HepG2 (cell line): Measurements from ENCODE around the gene PPP1R12C. TPM values are rescaled to one million over a fixed set of nuclear protein-coding genes. Genes with fewer than 3 reads are reported as not detected.

ENCODE experiments used
- ATAC-seq: fragments of 200-7000 bp; cut with Tn5 transposase; 3 replicates; pipeline ENCODE4 v1.9.1; 2020; ENCODE audit warnings: mild to moderate bottlenecking, moderate library complexity
- BruUV-seq: library from RNA; stranded (reverse); fragments of 400-500 nt; replicated peaks from 2 replicates; lab custom pipeline; 2021; lab: Mats Ljungman, UMichigan
- CTCF ChIA-PET: fragments of 300-600 bp; formaldehyde crosslinking; extraction: SDS; loops from one replicate; lab custom pipeline; 2021; ENCODE audit warnings: low total read pairs, inconsistent platforms, low intra/inter-chr PET ratio; lab: Yijun Ruan, JAX
- POLR2A ChIA-PET: fragments of 350-600 bp; sonication (Branson Sonifier 250); formaldehyde crosslinking; loops from one replicate; lab custom pipeline; 2020; ENCODE audit warnings: antibody characterized with exemption, inconsistent platforms; lab: Yijun Ruan, JAX
- DNase-seq: peaks from one replicate; pipeline ENCODE4 v3.0.0-alpha.2; 2015; ENCODE audit warnings: low spot score
- FAIRE-seq: peaks from 3 replicates; lab custom pipeline; 2011; peaks lifted over from hg19 to GRCh38; lab: Jason Lieb, UNC
- H2AFZ ChIP-seq: one replicate; pipeline ENCODE4 v1.6.1; 2011; ENCODE audit warnings: low read length, inconsistent platforms
- H3K27ac ChIP-seq: fragments of 300-600 bp; 3 replicates; pipeline ENCODE4 v1.8.0; 2011; ENCODE audit warnings: mixed run types, mild to moderate bottlenecking, mixed read lengths, low read length, inconsistent platforms; ENCODE audit not compliant: insufficient read depth; ENCODE audit errors: extremely low read length
- H3K27me3 ChIP-seq, 2 experiments: fragments of 200-600 bp in 1 of 2; 2 replicates in 1 of 2; 3 replicates in 1 of 2; pipeline versions ENCODE4 v1.6.0 to v1.8.0; 2011; ENCODE audit warnings: low read length in 2 of 2, mild to moderate bottlenecking in 2 of 2, moderate library complexity in 2 of 2, inconsistent platforms in 1 of 2; ENCODE audit not compliant: insufficient read depth in 2 of 2, control insufficient read depth in 1 of 2
- H3K36me3 ChIP-seq, 2 experiments: fragments of 200-600 bp in 1 of 2; replicated peaks in 1 of 2; 2 replicates in 1 of 2; 3 replicates in 1 of 2; pipeline versions ENCODE4 v1.5.1 to v1.8.0; 2011; ENCODE audit warnings: low read length in 2 of 2, inconsistent platforms in 1 of 2; ENCODE audit not compliant: insufficient read depth in 2 of 2, control insufficient read depth in 1 of 2
- H3K4me1 ChIP-seq: 2 replicates; pipeline ENCODE4 v1.5.1; 2012; ENCODE audit warnings: low read length, inconsistent platforms; ENCODE audit not compliant: insufficient read depth
- H3K4me2 ChIP-seq: 2 replicates; pipeline ENCODE4 v1.6.0; 2011; ENCODE audit warnings: low read depth, low read length, inconsistent platforms
- H3K4me3 ChIP-seq, 3 experiments: fragments of 200-600 bp in 1 of 3; sonication (generic), shearing (Covaris generic) in 1 of 3; replicated peaks in 1 of 3; 2 replicates each; pipeline ENCODE4 v1.5.1; 2011 to 2016; ENCODE audit warnings: low read length in 3 of 3, inconsistent platforms in 2 of 3, low read depth in 2 of 3, mild to moderate bottlenecking in 2 of 3, control low read depth in 1 of 3, mixed read lengths in 1 of 3; ENCODE audit not compliant: insufficient read depth in 1 of 3
- H3K79me2 ChIP-seq: one replicate; pipeline ENCODE4 v1.6.1; 2011; ENCODE audit warnings: low read length, inconsistent platforms; ENCODE audit not compliant: insufficient read depth
- H3K9ac ChIP-seq: 2 replicates; pipeline ENCODE4 v1.6.0; 2011; ENCODE audit warnings: mild to moderate bottlenecking, low read depth, low read length, inconsistent platforms; ENCODE audit not compliant: insufficient read depth
- H3K9me3 ChIP-seq: 2 replicates; pipeline ENCODE4 v1.5.1; 2012; ENCODE audit warnings: mild to moderate bottlenecking, low read length
- H4K20me1 ChIP-seq: 2 replicates; pipeline ENCODE4 v1.6.0; 2011; ENCODE audit warnings: inconsistent platforms, mild to moderate bottlenecking, low read length, moderate library complexity; ENCODE audit not compliant: insufficient read depth
- FIP1L1 ChIP-seq: fragments of 200-400 bp; formaldehyde crosslinking; IDR thresholded peaks from 2 replicates; pipeline ENCODE4 v1.6.1; 2018; ENCODE audit warnings: low read depth, mild to moderate bottlenecking, low read length, moderate library complexity, borderline replicate concordance; ENCODE audit not compliant: insufficient read depth
- MEF2D ChIP-seq: sonication (generic); formaldehyde crosslinking; IDR thresholded peaks from 2 replicates; pipeline ENCODE4 v1.5.1; 2020; ENCODE audit warnings: mild to moderate bottlenecking, missing genetic modification reagents
- MEIS1 ChIP-seq: sonication (generic); formaldehyde crosslinking; IDR thresholded peaks from 2 replicates; pipeline ENCODE4 v1.9.0; 2021; ENCODE audit warnings: mild to moderate bottlenecking, missing genetic modification reagents, moderate library complexity, borderline replicate concordance
- MEIS2 ChIP-seq: sonication (generic); formaldehyde crosslinking; IDR thresholded peaks from 2 replicates; pipeline ENCODE4 v1.9.0; 2021; ENCODE audit warnings: mild to moderate bottlenecking, missing genetic modification reagents
- NFE2L1 ChIP-seq: sonication (generic); formaldehyde crosslinking; IDR thresholded peaks from 2 replicates; pipeline ENCODE4 v1.4.0; 2020; ENCODE audit warnings: missing genetic modification reagents, mild to moderate bottlenecking, borderline replicate concordance
- NFIC ChIP-seq: IDR thresholded peaks from 2 replicates; pipeline ENCODE4 v1.6.1; 2012; ENCODE audit warnings: mild to moderate bottlenecking, low read length, inconsistent platforms
- PAWR ChIP-seq: sonication (generic); formaldehyde crosslinking; IDR thresholded peaks from 2 replicates; pipeline ENCODE4 v1.4.0; 2020; ENCODE audit warnings: missing genetic modification reagents, mild to moderate bottlenecking, borderline replicate concordance
- PITX1 ChIP-seq: sonication (generic); formaldehyde crosslinking; IDR thresholded peaks from 2 replicates; pipeline ENCODE4 v1.5.1; 2020; ENCODE audit warnings: mild to moderate bottlenecking, missing genetic modification reagents
- POLR2G ChIP-seq: fragments of 200-400 bp; formaldehyde crosslinking; IDR thresholded peaks from 2 replicates; pipeline ENCODE4 v1.6.1; 2018; ENCODE audit warnings: mild to moderate bottlenecking, low read depth, low read length, moderate library complexity
- RXRA ChIP-seq: sonication (generic); formaldehyde crosslinking; IDR thresholded peaks from 2 replicates; pipeline ENCODE4 v1.5.1; 2020; ENCODE audit warnings: missing genetic modification reagents
- SP1 ChIP-seq, 2 experiments: fragments of 450-650 bp in 1 of 2; sonication (generic) in 1 of 2; formaldehyde crosslinking in 1 of 2; IDR thresholded peaks; 2 replicates each; pipeline versions ENCODE4 v1.4.0 to v1.6.1; 2016 to 2020; ENCODE audit warnings: missing genetic modification reagents in 1 of 2
- UBTF ChIP-seq: sonication (generic); formaldehyde crosslinking; IDR thresholded peaks from 2 replicates; pipeline ENCODE4 v1.4.0; 2020; ENCODE audit warnings: mild to moderate bottlenecking, missing genetic modification reagents
- ZBTB20 ChIP-seq: sonication (generic); formaldehyde crosslinking; IDR thresholded peaks from 2 replicates; pipeline ENCODE4 v1.8.1; 2023; ENCODE audit warnings: missing genetic modification reagents, low read depth, mild to moderate bottlenecking, borderline replicate concordance
- ZFP36L1 ChIP-seq: sonication (generic); formaldehyde crosslinking; IDR thresholded peaks from 2 replicates; pipeline ENCODE4 v1.8.0; 2022; ENCODE audit warnings: mild to moderate bottlenecking, missing genetic modification reagents, moderate library complexity
- ZKSCAN8 ChIP-seq: IDR thresholded peaks from 2 replicates; pipeline ENCODE4 v1.6.1; 2016; ENCODE audit warnings: borderline replicate concordance, missing genetic modification reagents, missing compliant biosample characterization
- ZNF224 ChIP-seq: sonication (generic); formaldehyde crosslinking; IDR thresholded peaks from 2 replicates; pipeline ENCODE4 v1.5.0; 2020; ENCODE audit warnings: mild to moderate bottlenecking, missing genetic modification reagents
- ZNF263 ChIP-seq: sonication (generic); formaldehyde crosslinking; IDR thresholded peaks from 2 replicates; pipeline ENCODE4 v1.4.0; 2020; ENCODE audit warnings: missing genetic modification reagents
- ZNF547 ChIP-seq: sonication (generic); formaldehyde crosslinking; IDR thresholded peaks from 2 replicates; pipeline ENCODE4 v1.5.1; 2020; ENCODE audit warnings: mild to moderate bottlenecking, missing genetic modification reagents
- ZNF770 ChIP-seq: sonication (generic); formaldehyde crosslinking; IDR thresholded peaks from 2 replicates; pipeline ENCODE4 v1.5.0; 2020; ENCODE audit warnings: mild to moderate bottlenecking, missing genetic modification reagents
- WGBS: methylation state at CpG from one replicate; pipeline ENCODE4 v1.1.6; 2017; ENCODE audit warnings: low lambda C conversion rate; 5-methylcytosine and 5-hydroxymethylcytosine counted together
- in situ Hi-C: cut with HindIII; loops from 2 replicates; pipeline ENCODE4 v1.10.0; 2017; ENCODE audit warnings: low pct_unique_long_range_greater_than_20kb; ENCODE audit not compliant: extremely low pct_ligation_motif_present
- intact Hi-C: fragments of 100-400 bp; cut with micrococcal nuclease; formaldehyde crosslinking; loops from one replicate; pipeline ENCODE4 v1.10.0; 2022; ENCODE audit not compliant: unreplicated experiment
- polyA plus RNA-seq, 8 experiments: library from polyadenylated mRNA; depleted of rRNA in 3 of 8; stranded (reverse) in 7 of 8; unstranded in 1 of 8; fragments of >200 nt; fragmentation: Illumina TruSeq in 4 of 8; extraction: Trizol in 4 of 8; gene quantifications; 2 replicates each; pipeline versions ENCODE4 v1.2.1 to v1.2.3, GENCODE V29; 2011 to 2016; ENCODE audit warnings: low read depth in 4 of 8, missing spikeins in 1 of 8, mixed read lengths in 1 of 8; ENCODE audit not compliant: insufficient read depth in 1 of 8
- total RNA-seq, 5 experiments: library from RNA; depleted of rRNA; stranded (reverse); fragments of >200 nt; fragmentation: Illumina TruSeq; extraction: Trizol; gene quantifications; 2 replicates each; pipeline ENCODE4 v1.2.3, GENCODE V29; 2016; ENCODE audit warnings: low read depth in 1 of 5

Gene PPP1R12C
- total and polyA plus RNA-seq, 2 of the 13 experiments (the other 11 are each of a cell fraction or from before 2014, with no cell fraction given), result 29.7 to 30.3 TPM

- H3K27ac ChIP-seq, result no peak overlapping the region
- peak; percentile 72 for ATAC-seq
- H4K20me1 ChIP-seq, result no peaks in the 10 kb centered on the region
- peak overlapping the region; percentile 58 to 83 (median 69) for H3K4me3 ChIP-seq
- 24% methylated on average over 34 of the region's 55 CpGs for WGBS
- no peaks in the 10 kb centered on the region for H3K9me3 ChIP-seq
- FAIRE-seq, result no peak
- peak overlapping the region; percentile 100 for H3K4me2 ChIP-seq
- no peaks in the 10 kb centered on the region for H3K36me3 ChIP-seq
- POLR2A ChIA-PET, result interaction anchor here (0.7 to 1.9 kb wide), 4 partner anchors 11 to 76 kb away, joined by 3 to 11 read pairs (median 4); partner anchors contain the start of gene RDH13
- CTCF ChIA-PET, result no interaction called here
- no peaks in the 10 kb centered on the region for H3K79me2 ChIP-seq
- no TSS peak for BruUV-seq
- intact Hi-C loops (no loop called here), in situ Hi-C loops (no loop called here)
- H3K9ac ChIP-seq, result peak overlapping the region; percentile 52
- H3K4me1 ChIP-seq, result peaks cover 30% of the 10 kb centered on the region
- H3K27me3 ChIP-seq, result peaks cover 1 to 12% of the 10 kb centered on the region in 2 experiments; a peak in 2 of 5 replicates
- peak; percentile 35 for DNase-seq
- H2AFZ ChIP-seq, result peak overlapping the region; percentile 65
- TF ChIP-seq POLR2G (peak; percentile 47; the same call in 1 of the 2 replicates), PAWR (CRISPR knock-in tag) (no peak), SP1 (IDR thresholded peaks at IDR 0.05) (no peak), SP1 (CRISPR knock-in tag; IDR thresholded peaks at IDR 0.05) (peak; percentile 32; the same call in 1 of the 2 replicates), MEF2D (peak; percentile 35; the same call in 1 of the 2 replicates), UBTF (0 out of 2 replicates have a peak, but pooled peaks have one; percentile 12), FIP1L1 (no peak), PITX1 (CRISPR knock-in tag) (peak; percentile 35; the same call in 1 of the 2 replicates), ZNF547 (CRISPR knock-in tag) (peak; percentile 66), ZNF770 (CRISPR knock-in tag) (no peak), MEIS2 (CRISPR knock-in tag) (0 out of 2 replicates have a peak, but pooled peaks have one; percentile 57), ZNF263 (CRISPR knock-in tag) (no peak), NFE2L1 (CRISPR knock-in tag) (no peak), ZFP36L1 (CRISPR knock-in tag) (no peak), ZKSCAN8 (CRISPR knock-in tag) (no peak), MEIS1 (no peak), ZNF224 (0 out of 2 replicates have a peak, but pooled peaks have one; percentile 39), ZBTB20 (peak; percentile 49; the same call in 1 of the 2 replicates), NFIC (no peak), RXRA (CRISPR knock-in tag) (0 out of 2 replicates have a peak, but pooled peaks have one; percentile 20)
These were observed 37.1 kb downstream of the PPP1R12C start for GRCh38 chr19:55080121-55080967.
